Activated naive CD8-positive, alpha-beta T cell treated with anti-CD3 and anti-CD28 coated beads, Interleukin-2, amount 50 U/mL, for 24 hours (primary cell): ENCODE results near the gene BRME1.

ENCODE experiments used
- ATAC-seq: fragments of 150-1000 bp; cut with Tn5 transposase; one replicate; pipeline ENCODE4 v1.10.0; 2021
- DNase-seq: peaks from one replicate; pipeline ENCODE4 v3.0.0; 2021
- H3K27ac Mint-ChIP-seq: one replicate; pipeline ENCODE4 v1.8.0; 2021; ENCODE audit warnings: mild to moderate bottlenecking, mixed read lengths
- H3K27me3 Mint-ChIP-seq: one replicate; pipeline ENCODE4 v1.8.0; 2021; ENCODE audit warnings: mixed read lengths
- H3K36me3 Mint-ChIP-seq: one replicate; pipeline ENCODE4 v1.8.0; 2021; ENCODE audit warnings: low read depth, mixed read lengths
- H3K4me1 Mint-ChIP-seq: one replicate; pipeline ENCODE4 v1.8.0; 2021; ENCODE audit warnings: mixed read lengths
- H3K4me3 Mint-ChIP-seq: one replicate; pipeline ENCODE4 v1.8.0; 2021; ENCODE audit warnings: mild to moderate bottlenecking, moderate library complexity, mixed read lengths
- H3K9me3 Mint-ChIP-seq: one replicate; pipeline ENCODE4 v1.8.0; 2021; ENCODE audit warnings: mixed read lengths

Gene BRME1

GRCh38 chr19:13833330-13834243, 72.3 kb downstream of the BRME1 start:
- Mint-ChIP-seq H3K36me3 (peaks cover 31% of the 10 kb centered on the region), H3K4me3 (peak overlapping the region; percentile 65), H3K4me1 (peaks cover 53% of the 10 kb centered on the region), H3K27me3 (no peaks in the 10 kb centered on the region), H3K27ac (peak overlapping the region; percentile 85), H3K9me3 (no peaks in the 10 kb centered on the region)
- ATAC-seq (peak; percentile 78), DNase-seq (peak; percentile 96)
